GM21723 (cell line): Measurements from ENCODE around the gene SEMA6A.
A peak's percentile ranks its signal among the peaks of the same experiment; 100 is the strongest.

ENCODE experiments used
- ATAC-seq: cut with Tn5 transposase; IDR thresholded peaks from one replicate; pipeline ENCODE4 v1.9.1; 2021; ENCODE audit warnings: mild to moderate bottlenecking, moderate library complexity; ENCODE audit not compliant: unreplicated experiment

SEMA6A gene

DNA sequence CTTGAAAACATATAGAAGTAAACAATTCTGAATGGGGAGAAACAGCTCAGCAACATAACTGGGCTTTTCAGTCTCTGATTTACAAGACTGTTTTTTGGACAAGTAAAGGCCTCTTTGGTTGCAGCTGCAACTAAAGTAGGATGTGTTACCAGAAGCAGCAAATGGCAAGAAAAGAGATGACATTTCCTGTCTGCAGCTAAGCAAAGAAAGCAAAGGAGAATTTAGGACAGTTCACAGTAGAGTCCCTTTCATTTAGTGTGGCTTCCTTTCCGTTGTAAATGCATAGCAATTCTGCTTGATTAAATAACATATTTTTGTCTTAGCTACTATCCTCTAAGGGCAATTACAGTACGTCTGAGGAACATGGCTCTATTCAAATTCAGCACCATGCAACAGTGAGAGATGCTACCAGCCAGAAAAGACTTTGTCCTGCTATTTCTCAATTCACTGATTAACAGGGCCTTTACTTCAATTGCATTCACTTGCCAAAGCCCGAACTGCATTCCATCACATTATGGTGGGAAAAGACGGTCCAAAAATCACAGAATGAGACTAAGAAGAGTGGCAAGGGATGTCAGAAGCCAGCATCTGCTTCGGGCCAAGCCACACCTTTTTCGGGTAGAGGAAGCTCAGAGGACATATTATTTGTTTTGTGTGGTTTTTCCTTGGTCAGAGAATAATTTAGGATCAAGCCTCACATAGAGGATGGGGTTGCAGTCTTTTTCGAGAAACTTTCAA lies 107.7 kb downstream of the SEMA6A start:
- ATAC-seq = no peak

DNA sequence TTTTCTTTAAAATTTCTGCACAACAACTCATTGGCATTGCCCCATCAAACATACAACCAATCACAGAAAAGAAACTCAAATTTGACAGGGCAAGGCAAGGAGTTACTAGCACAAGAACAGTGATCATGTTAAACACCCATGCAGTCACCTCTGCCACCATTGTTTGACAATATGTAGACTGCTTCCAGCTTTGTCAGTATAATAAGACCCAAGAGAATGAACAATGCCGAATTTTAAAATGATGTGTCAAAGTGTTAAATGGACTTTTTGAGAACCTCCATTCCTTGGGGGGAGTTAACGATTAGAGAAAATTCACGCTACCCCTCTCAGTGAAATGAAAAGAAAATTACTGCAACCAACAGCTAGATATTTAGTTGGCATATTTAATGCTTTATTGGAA lies 109.2 kb downstream of the SEMA6A start:
- no peak for ATAC-seq

DNA sequence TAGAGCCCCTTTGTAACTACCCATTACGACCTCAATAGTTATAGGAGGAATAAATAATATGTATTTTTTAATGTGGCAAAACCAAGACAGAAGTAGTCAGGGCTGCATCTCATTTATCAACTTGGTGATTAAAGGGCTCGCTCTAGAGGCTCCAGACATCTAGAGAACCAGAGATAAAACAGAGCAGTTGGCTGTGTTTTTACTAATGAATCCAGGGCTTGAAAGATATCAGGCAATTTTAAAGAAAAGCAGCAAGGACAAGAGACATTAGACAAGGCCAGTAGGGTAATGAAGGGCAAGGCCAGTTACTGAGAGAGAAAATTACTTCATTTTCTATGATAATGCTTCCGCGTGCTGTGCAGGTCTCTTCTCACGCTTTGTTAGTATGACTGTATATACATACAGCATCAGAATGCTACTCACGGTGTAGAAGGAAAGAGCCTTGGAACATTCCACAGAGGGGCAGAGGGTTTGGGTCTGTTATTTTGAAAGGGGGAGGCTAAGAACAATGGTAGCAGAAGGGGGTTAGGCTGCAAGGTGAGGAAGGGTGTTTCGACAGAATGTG lies 110.4 kb downstream of the SEMA6A start:
- no peak for ATAC-seq

DNA sequence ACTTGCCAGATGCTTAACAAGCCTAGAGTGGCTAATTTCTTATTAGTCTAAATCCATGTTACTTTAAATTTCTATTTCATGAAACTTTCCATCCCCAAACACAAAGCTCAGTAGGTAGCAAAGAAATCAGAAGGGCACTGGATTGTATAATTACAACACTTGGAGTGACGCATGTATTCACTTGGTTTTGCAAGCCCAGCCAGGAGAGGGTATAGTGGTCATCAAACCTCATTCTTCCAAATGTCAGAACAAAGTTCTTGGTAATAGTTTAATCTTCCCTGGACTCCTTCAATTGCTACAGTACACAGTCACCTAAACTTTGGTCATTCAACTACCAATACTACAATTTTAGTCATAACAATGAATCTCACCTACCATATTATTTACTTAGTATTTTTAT lies 112.1 kb downstream of the SEMA6A start:
- ATAC-seq = no peak

DNA sequence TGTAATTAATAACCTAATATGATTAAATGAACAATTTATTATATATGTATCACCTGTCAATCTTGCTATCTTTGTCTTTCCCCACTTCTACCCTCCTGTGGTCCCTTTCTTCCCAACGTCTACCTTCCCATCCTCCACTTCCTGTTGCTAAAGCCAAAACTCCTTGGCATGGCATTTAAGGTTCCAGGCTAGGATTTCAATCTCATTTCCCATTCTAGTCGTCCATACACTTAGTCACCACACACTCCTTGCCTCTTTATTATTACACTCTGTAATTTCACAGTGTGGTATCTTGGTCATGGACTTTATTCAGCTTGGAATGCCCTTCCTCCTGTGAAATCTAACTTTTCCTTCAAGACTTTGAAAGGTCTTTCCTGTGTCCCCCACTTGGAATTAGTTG lies 115.3 kb downstream of the SEMA6A start:
- no peak for ATAC-seq

DNA sequence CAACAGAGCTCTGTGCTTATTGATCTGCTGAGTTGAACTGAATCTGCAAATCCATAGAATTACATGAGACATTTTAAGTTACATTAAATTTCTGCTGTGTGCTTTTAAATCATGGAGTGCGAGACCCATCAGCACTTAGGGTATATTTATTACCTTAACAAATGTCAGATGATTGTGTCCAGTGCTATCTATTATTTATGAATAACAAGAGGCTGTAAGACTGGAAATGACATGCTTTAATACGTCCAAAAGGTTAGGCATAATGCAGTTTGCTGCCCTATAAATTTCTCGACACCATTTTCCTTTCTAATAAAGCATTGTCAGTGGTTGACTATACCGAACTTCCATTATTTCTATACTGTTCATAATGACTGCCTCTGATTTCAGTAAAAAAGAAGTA lies 117.6 kb downstream of the SEMA6A start:
- ATAC-seq = no peak

DNA sequence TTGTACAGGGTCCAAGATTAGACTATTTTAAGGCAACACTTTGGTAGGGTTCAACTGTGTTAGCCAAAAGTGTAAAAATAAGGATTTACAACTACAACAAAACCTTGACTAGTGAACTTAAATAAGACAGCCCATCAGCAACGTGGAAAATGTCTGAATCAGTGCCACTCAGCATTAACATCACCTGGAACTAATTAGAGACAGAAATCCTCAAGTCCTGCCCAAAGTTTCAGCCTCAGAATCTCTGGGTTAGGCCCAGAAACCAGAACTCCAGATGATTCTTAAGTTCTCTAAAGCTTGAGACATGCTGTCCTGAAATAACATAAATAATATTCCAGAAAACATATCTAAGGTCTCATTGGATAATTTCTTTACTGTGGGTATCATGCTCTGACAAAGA lies 118.6 kb downstream of the SEMA6A start:
- no peak for ATAC-seq

DNA sequence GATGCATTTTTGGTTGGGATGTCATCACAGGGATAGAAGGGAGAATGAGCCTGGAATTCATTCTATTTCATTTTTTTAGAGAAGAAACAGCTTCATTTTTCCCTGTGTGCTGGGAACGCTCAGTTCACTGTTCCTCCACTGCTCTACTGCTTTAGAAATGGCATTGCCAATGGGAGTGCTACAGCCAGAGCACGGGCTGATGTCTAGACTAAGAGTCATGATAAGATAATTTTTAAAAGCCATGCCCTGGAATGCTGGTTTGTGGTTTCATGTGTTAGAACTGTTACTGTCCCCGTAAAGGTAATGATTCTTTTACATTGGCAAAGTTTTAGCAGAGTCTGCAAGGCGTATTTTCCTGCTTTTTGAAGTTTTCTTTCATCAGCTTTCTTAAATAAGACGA lies 119.6 kb downstream of the SEMA6A start:
- no peak for ATAC-seq

DNA sequence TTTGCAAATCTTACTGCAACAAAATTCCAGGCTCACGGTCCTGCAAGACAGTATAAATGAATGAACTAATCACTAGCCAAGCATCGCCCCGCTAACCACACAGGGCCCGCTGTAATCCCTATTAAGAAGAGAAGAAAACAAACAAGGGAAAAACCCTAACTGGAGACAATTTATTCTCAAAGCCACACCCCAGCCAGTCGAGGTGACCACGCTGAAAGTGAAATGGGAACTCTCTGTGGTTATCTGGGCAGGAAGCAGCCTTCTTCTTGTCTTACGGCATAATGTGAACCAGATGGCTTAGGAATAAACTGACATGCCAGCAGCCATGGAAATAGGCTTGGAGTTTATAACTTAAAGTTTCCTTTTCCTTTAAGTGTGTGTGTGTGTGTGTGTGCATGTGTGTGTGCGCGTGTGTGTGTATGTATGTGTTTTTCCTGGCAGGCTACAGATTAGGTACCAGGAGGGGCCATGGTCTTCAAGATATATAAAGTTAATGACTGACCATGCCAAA lies 120.2 kb downstream of the SEMA6A start:
- peak; percentile 99 for ATAC-seq

DNA sequence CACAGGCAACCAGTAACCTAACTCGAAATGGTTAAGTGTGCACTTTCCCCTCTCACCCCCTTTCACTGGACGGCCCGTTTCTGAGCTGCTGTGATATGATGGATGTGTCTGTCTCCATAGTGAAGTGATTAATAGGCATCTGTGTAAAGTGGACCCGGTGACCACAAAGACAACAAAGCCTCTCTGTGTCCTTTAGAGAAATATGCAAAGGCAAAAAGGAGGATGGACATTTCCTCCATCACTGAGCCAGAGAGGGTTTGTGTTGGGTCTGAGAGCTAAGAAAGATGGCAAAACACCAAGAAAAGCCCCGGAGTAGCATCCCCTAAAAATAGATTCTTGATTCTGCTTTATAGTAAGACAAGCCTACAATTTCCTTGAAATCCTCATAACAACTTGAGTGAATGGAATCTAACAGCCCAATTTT lies 120.6 kb downstream of the SEMA6A start:
- ATAC-seq = no peak

DNA sequence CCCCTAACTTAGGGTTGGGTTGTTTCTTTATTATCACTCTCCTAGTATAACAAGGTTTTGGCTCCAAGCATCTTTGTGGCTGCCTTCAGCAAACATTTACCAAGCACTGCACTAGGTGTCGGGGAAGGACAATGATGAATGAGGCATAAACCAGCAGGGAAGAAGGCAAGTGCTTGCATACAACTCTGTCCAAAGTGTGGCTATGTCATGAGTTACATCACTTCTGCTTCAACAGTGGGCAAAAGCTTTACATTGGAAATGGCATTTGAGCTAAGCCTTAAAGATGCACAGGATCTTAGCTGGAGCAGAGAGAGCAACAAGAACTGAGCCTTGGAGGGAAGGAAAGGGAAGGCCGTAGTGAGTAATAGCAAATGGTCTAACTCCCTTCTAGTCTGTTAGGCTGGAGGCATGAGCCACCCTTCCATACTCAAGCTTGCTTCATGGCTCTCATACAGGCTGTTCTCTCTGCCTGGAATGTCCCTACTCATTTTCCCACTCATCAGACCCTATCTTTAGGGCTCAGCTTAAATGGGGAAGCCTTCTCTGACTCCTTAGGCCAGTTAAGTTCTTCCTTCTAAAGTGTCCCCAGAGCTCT lies 121.8 kb downstream of the SEMA6A start:
- no peak for ATAC-seq

DNA sequence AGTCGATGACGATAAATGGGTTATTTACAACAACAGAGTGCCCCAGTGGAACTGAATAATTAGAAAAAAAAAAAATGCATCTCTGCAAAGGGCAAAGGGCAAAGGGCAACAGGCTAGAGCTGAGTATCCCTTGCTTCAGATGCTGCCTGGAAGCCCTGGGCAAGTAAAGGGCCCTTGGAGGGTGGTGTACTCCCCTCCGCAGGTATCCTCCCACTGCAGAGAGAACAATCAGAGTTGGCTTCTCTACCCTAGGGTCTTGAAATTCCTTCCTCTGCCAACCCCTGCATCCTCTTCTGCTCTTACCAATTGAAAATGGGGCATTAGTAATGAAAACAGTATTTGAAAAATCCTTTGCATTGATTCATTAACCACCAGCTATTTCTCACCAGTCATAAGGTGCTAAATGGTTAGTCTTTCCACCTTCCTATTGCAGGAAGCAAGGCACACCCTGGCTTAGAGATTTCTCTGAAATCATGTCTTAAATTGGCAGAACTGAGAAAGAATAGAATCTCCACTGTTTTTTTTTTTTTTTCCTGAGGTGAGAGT lies 122.6 kb downstream of the SEMA6A start:
- no peak for ATAC-seq

DNA sequence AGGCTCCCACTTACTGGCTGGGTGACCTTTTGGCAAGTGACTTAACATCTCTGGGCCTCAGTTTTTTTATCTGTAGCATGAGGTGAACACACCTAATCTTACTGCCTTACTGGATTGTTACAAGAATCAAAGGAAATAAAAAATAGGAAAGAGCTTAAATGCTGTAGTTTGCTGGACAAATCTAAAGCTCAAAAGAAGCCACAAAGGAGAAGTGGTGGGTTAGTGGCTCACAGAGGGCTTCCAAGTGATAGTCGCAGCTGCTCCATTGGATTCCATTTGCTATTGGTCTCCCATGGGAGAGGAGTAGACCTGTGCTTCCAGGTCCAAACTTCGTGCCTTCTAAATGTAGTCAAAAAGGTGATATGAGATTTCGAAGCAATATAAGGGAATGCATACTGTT lies 123.6 kb downstream of the SEMA6A start:
- no peak for ATAC-seq

DNA sequence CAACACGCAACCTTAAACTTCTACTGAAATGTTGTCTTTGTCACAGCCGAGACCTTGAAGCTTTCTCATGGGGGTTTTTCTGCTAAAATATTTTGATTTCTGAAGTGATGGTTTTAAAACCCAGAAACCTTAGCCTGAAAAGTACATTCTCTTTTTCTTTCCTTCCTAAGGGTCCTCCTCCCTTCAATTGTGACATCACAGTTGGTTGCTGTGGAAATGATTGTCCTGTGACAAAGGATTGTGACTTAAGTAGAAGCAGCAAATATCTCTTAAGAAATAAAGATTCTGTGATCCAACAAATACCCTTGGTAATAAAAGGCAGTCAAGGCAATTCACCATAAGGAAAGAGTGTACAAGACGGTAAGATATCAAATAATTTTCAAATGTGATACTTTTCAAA lies 125.2 kb downstream of the SEMA6A start:
- no peak for ATAC-seq

DNA sequence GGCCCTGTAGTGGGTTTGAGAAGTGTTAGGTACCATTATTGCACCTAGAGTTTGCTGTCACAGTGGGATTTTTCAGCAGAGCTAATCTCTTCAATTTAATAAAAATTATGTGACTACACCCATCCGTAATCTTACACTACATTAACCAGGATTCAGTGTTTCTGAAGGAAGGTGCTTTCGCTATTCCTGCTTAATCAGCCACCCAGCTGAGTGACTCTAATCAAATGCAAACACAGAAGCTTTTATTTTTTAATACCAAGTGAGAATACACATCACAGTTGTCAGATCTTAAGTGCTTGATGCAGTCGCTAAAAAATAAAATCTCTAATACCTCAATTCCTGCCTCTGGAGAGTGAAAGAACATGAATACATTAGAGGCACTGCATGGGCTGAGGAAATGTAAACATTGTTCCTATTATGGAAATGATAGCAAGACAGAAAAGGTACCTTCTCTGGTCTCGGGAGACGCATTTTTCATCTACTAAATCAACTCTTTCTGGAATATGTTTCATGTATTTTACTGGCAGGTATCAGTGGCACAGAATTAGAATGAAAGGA lies 125.7 kb downstream of the SEMA6A start:
- no peak for ATAC-seq

DNA sequence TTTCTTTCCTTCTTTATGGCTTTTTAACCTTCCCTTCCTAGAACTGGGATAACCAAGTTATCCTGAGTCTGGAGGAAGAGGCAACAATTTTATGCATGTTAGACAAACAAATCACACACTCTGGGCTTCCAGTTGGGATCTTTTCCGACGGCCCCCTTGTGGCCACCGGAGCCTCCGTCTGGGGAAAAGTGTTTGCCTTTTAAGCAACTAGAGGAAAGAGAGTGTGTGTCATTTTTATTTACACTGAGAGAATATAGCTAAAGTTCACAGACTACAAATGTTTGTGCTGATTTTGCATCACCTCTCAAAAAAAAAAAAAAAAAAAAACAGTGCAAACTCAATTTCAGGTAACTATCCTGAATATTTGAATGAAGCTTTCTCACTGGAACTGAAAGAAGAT lies 126.2 kb downstream of the SEMA6A start:
- ATAC-seq = no peak

DNA sequence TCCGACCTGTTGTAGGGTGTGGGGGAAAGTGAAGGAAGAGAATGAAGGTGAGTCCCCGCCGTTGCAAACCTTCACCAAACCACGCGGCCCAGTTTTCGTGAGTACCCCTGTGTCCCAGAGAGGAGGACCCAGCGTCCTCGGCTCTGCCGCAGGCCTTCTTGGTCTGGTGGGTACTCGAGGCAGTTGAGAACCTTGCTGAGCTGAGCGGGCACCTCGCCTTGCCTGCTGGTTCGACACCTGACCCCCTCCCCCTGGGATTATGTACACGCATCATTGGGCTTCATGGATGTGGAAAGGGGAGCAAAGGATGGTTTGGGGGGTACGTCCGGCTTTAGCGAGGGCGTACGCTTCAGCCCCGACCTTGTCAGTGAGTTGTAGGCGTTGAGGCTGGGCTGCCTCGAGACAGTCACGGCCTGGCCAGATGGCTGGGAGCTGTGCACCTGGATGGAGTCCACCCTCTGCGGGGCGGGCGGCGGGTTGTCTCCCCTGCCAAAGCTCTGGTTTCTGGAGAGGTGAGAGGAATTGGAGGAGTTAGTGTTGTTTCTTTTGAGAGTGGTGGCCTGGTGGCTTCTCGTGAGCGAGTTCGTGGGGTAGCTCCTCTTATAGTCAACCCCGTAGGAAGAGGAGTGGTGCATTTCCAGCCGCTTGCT lies 128.1 kb downstream of the SEMA6A start:
- ATAC-seq = no peak

DNA sequence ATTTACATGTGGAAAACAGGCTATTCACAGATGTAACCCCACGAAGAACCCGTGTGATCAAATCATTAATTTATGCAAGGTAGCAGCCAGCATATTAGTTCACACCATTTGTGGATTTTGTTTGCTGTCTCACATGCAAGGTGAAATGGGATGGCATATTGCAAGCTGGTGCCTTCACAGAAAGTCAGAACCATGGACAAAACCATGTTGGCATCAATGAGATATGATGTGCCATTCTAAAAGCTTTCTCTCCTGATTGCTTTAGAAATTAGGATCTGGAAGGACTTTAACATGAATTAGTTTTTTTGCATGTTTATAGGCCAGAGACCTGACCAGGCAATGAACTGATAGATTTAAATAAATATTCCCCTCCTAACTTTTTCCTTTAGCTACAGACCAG lies 129.3 kb downstream of the SEMA6A start:
- no peak for ATAC-seq

DNA sequence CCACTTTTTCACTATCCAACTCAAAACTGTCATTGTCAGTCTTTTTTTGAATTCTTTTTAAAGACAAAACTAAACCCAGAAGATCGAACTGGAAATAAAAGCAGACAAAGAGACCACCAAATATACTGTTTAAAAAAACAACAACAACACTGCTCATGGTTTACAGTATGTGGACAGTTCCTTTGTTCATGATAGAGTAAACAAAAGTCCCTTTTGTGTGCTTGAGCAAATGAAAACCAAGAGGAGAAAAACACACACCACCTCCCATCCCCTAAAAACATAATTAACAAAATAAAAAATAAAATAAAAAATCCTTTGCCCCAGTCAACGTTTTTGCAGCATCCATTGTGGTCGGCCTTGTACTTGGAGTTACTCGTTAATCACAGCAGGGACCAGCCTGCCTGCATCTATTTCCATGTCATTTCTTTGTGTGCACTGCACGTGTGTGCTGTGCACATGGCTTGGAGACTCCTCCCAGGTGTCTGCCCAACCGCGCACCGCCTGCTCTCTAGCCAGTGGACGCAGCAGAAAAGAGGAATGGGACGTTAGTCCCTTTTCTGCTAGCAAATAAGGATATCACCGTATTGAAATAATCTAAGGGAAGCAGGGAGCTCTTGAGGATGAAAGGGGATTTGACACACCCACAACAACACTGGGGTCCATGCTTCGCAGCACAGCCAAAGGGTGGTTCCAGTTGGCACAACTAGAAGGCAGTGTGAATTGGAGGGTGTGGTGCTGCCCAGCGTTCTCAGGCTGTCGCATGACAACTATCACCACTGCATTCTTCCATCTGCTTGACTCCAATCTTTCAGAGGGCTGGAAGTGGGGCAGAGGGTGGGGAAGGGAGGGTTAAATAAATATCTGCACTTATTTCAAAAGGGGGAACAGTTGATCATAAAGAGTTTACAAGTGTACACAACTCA lies 130.0 kb downstream of the SEMA6A start:
- ATAC-seq = no peak

DNA sequence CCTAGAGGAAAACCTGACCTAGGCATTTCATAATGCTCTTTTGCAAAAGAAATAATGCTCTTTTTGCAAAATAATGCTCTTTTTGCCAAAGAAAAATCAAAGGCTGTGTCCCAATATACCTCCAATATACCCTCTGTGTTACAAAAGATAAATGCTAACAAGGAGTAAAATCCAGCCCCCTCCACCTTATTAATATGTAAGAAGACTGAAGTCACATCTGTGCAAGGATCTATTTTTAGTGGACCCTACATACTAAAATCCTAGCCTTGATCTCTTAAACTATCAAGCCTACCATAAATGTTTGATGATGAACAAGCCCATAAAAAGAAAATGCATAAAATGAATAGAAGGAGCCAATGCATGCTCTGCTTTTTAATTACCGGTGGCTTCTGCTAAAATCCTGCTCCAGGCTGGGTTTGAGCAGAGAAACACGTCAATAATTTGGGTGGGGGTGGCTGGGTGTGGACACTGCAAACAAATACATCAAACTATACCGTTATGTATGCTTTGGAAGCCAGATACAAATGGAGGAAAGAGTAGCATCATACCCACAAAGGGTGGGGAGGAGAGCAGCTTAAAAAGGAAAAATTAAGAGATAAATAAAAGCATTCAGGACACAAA lies 131.6 kb downstream of the SEMA6A start:
- no peak for ATAC-seq
